ENCODE measurements around the gene TCN2.
"Not testable (repeated sequence)": the region's sequence is repeated elsewhere in the genome, so short reads cannot be mapped to it uniquely, and the experiment has no call there.

The TCN2 gene

DNA sequence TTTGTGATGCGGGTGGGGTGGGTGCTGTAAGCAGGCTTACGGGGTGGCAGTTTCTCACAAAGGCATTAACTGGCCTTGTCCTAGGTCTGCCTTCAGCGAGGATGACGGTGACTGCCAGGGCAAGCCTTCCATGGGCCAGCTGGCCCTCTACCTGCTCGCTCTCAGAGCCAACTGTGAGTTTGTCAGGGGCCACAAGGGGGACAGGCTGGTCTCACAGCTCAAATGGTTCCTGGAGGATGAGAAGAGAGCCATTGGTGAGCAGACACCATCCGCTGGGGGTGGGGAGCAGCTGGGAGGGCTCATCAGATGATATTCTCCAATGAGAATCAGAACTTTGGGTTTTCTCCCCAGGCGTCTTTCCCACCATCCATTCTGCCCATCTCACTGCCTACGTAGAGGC lies 5.8 kb downstream of the TCN2 start:
- no peak for DNase-seq

DNA sequence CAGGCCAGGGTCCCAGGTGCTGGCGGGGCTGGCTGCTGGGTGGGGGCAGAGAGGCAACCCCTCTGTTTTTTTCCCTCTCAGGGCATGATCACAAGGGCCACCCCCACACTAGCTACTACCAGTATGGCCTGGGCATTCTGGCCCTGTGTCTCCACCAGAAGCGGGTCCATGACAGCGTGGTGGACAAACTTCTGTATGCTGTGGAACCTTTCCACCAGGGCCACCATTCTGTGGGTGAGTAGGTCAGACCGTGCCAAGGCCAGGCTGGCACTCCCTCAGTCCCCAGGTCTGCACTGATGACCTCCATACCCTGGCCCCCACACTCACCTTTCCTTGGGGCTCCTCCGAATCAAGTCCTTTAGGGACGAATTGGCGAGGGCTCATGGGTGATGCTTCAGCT lies 7.3 kb downstream of the TCN2 start:
- no peak for DNase-seq

DNA sequence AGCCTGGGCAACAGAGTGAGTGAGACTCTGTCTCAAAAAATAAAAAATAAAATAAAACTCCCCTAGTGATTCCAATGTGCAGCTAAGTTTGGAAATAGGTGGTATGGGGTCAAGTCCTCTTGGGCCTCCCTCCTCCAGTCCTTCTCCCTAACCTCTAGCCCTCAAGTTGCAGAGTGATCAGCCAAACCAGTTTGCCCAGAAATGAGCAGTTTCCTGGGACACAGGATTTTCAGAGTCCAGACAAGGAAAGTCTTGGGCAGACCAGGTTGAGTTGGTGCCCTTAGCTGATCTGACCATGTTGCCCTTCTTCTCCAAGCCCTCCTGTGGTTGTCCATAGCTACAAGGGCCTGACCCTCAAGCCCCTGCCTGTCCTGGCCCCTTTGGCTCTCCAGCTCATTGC lies 7.9 kb downstream of the TCN2 start:
- DNase-seq: no peak

DNA sequence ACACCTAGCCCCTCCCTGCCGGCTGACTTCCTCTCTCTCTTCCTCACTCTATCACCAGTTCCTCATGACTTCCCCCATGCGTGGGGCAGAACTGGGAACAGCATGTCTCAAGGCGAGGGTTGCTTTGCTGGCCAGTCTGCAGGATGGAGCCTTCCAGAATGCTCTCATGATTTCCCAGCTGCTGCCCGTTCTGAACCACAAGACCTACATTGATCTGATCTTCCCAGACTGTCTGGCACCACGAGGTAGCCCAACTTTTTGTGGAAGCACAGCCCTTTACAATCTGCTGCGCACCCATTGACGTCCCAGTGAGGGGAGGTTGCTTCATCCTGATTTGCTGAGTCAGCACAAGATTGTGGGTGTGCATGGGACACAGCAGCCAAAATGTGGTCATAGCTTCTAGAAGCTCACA lies 8.6 kb downstream of the TCN2 start:
- no peak for DNase-seq

DNA sequence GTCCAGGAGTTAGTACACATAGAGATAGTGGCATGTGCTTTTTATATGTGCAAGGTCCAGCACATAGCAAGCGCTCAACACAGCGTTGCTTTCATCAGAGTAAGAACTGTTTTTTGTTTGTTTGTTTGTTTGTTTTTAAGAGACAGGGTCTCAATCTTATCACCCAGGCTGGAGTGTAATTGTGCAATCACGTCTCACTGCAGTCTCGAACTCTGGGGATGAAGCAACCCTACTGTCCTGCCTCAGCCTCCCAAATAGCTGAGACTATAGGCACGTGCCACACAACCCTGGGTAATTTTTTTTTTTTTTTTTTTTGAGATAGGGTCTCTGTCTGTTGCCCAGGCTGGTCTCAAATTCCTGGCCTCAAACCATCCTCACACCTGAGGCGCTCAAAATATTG lies 10.8 kb downstream of the TCN2 start:
- no peak for DNase-seq

DNA sequence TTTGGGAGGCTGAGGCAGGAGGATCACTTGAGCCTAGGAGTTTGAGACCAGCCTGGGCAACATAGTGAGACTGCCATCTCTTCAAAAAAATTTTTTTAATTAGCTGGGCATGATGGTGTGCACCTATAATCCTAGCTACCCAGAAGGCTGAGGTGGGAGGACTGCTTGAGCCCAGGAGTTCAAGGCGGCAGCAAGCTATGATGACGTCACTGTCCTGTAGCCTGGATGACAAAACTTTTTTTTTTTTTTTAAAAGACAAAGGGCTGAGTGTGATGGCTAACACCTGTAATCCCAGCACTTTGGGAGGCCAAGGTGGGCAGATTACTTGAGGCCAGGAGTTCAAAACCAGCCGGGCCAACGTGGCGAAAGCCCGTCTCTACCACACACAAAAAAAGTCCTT lies 12.9 kb downstream of the TCN2 start:
- DNase-seq: not testable (repeated sequence)

DNA sequence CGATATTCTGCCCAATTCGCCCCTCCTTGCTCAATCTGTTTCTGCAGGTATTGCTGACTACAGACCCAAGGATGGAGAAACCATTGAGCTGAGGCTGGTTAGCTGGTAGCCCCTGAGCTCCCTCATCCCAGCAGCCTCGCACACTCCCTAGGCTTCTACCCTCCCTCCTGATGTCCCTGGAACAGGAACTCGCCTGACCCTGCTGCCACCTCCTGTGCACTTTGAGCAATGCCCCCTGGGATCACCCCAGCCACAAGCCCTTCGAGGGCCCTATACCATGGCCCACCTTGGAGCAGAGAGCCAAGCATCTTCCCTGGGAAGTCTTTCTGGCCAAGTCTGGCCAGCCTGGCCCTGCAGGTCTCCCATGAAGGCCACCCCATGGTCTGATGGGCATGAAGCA lies 19.4 kb downstream of the TCN2 start:
- no peak for DNase-seq

DNA sequence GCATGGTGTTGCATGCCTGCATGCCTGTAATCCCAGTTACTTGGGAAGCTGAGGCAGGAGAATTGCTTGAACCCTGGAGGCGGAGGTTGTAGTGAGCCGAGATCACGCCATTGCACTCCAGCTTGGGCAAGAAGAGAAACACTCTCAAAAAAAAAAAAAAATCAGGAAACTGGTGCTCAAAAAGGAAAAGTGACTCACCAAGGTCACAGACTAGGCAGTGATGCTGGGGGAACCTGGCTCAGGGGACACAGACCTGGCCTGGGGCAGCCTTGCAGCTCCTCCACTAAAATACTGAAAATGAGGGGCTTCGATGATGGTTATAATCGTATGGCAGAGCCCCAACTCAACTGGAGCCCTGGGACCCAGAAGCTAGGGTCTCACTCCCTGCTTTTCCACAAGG lies 20.5 kb downstream of the TCN2 start:
- DNase-seq: no peak

DNA sequence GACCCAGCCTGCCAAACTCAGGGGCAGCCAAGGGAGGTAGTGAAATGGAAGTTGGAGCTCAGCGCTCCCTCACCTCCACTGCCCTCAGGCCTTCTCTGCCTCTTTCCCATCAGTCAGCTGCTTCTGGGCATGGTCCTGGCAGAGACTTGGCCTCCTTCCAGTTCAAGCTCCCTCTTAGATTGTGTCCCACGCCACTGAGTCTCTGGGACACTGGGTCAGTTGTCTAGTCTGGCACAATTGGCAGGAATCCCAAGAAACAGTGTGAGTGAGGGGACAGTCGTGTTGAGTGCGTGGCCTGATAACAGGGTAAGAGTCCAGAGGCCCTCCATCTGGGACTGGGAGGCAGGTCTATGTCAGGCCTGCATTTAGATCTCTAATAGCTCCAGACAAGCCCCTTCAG lies 21.5 kb downstream of the TCN2 start:
- no peak for DNase-seq

DNA sequence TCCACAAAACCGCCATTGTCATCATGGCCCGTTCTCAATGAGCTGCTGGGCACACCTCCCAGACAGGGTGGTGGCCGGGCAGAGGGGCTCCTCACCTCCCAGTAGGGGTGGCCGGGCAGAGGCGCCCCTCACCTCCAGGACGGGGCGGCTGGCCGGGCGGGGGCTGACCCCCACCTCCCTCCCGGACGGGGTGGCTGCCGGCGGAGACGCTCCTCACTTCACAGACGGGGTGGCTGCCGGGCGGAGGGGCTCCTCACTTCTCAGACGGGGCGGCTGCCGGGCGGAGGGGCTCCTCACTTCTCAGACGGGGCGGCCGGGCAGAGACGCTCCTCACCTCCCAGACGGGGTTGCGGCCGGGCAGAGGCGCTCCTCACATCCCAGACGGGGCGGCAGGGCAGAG lies 24.5 kb downstream of the TCN2 start:
- not testable (repeated sequence) for DNase-seq

DNA sequence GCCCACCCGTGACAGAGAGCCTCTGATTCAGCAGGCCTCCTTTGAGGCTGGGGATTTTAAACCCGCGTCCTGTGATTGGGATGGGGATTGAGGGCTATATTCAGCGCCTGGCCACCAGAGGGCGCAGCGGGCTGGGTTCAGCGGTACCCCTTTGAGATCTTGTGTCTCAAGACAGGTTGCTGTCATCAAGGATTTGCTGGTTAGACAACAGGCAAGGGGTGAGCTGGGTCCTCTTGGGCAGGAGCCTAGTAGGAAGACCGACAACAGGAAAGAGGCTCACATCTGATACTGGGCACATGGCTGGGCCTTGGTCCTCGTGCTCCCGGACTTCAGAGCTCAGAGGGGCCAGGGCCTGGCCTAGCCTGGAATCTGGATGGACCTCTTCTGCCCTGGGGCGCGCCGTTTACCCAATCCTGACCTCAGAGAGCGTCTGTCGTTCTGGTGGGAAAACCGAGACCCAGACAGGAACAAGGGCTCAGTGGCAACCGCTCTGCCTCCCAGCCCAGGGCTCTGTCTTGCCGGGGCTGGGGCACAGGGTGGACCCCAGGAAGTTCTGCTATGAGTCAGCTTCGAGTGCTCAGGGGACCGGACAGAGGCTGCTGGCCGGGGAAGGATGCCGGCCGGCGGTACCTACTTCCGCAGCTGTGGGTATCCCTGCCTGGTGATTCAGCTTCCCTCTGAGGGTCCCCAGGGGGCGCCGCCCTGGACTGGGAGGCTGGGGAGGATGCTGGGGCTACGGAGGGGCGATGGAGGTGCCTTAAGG lies 27.7 kb downstream of the TCN2 start:
- peak; percentile 87 for DNase-seq

DNA sequence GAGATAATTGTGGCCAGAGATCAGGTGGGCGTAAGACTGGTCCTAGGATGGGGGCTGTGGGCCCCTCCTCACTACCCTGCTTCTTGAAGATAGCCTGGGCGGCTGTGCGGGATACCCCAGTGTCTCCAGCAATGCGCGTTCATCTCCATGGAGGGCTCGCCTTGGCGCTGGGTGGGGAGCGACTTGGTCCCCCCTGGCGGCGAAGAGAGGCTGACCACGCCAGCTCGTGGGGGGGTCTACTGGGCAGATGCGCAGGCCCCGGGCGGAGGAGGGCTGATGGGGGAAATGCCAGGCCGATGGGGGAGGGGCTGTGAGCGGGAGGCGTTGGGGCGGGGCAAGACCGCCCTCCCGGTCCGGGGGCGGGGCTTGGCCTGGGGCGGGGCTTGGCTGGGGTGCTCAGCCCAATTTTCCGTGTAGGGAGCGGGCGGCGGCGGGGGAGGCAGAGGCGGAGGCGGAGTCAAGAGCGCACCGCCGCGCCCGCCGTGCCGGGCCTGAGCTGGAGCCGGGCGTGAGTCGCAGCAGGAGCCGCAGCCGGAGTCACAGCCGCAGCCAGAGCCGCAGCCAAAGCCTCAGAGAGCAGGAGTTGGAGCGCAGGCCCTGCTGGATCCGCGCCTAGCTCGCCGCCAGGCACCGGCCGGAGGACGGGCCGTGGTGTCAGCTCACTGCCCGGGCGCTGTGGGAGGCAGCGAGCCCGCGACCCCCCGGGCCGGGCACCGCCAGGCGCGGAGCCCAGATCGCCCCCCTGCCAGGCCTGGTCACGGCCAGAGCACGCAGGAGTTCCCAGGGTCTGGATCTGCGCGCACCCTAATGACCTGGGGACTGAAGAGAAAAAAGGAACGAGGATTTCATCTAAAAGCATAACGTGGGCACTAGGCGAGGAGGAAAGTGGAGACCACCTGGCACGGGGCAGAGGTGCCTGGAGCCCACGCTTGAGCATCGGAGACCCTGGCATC lies 28.6 kb downstream of the TCN2 start, which contains the start of gene SLC35E4:
TSS of gene SLC35E4 (plus strand) at position 509 of the 953 bp plus-strand sequence. CDS start 670 bp downstream, outside the sequence.
- DNase-seq: peak; percentile 94

DNA sequence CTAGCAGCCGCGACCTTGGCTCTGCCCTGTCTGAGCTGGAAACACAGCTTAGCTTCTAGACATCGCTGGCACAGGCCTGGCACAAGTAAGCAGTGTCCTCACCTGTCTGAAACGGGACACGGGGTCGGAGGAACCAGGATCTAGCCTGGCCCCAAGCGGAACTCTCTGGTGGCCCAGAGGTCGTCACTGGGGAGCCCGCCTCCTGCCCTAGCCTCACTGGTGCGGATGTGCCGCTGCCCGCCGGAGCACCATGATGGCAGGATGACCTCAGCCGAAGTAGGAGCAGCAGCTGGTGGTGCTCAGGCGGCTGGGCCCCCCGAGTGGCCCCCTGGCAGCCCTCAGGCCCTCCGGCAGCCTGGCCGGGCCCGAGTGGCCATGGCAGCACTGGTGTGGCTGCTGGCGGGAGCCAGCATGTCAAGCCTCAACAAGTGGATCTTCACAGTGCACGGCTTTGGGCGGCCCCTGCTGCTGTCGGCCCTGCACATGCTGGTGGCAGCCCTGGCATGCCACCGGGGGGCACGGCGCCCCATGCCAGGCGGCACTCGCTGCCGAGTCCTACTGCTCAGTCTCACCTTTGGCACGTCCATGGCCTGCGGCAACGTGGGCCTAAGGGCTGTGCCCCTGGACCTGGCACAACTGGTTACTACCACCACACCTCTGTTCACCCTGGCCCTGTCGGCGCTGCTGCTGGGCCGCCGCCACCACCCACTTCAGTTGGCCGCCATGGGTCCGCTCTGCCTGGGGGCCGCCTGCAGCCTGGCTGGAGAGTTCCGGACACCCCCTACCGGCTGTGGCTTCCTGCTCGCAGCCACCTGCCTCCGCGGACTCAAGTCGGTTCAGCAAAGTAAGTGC lies 29.5 kb downstream of the TCN2 start:
- peak; percentile 13 for DNase-seq

DNA sequence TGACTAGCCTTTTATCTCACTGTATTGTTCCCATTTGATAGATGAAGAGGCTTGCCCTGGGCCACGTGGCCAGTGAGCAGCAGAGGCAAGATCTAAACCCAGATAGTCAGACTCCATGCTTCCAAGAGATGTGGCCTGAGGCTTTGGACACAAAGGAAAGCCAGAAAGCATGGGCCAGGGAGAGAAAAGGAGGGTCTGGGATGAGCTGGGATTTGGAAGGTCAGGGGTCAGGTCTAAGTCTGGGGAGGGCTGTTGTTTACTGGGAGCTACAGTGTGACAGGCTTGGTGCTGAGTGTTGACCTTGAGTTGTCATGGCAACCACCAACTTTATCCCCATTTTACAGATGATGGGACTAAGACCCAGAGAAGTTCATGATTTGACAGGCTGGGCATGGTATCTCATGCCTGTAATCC lies 30.7 kb downstream of the TCN2 start:
- no peak for DNase-seq

DNA sequence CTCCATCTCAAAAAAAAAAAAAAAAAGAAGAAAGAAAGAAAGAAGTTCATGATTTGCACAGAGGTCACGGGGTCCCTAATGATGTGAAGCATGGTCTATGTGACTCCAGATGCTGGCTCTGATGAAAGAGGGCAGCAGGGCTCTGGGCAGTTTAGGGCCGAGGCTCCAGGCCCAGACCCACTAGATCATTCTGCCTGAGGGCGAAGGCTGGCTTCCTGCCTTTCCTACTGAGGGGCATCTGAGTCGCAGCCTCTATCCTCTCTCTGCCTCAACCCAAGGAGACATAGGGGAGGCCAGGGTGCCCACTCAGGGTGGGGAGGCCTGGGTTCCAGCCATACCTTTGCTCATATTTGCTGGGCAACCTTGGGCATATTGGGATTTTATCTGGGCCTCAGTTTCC lies 33.4 kb downstream of the TCN2 start:
- no peak for DNase-seq

DNA sequence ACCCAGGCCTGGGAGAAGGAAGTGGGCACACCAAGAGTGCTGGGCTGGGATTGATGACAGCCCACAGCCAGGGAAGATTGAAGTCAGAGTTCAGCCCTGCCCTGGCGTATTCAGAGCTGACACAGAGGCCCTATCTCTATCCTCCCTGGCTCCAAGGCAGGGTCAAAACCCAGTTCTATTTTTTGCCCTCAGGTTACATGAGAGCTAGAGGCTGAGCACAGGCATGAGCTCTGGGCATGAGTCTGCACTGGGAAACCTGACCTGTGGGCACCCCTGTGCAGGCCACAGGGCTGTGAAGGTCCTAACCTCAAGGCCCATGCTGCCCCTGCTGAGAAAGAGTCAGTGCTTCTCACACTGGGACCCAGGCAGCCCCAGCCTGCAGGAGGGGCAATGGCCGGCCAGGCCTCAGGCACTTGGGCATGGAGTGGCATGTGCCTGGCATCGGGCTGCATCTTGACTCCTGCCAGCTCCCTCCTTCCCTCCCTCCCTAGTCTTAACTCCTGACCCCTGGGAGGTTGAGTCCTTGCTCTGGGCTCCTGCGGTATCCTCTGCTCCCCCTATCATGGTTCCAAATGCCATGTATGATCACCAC lies 34.0 kb downstream of the TCN2 start:
- no peak for DNase-seq

DNA sequence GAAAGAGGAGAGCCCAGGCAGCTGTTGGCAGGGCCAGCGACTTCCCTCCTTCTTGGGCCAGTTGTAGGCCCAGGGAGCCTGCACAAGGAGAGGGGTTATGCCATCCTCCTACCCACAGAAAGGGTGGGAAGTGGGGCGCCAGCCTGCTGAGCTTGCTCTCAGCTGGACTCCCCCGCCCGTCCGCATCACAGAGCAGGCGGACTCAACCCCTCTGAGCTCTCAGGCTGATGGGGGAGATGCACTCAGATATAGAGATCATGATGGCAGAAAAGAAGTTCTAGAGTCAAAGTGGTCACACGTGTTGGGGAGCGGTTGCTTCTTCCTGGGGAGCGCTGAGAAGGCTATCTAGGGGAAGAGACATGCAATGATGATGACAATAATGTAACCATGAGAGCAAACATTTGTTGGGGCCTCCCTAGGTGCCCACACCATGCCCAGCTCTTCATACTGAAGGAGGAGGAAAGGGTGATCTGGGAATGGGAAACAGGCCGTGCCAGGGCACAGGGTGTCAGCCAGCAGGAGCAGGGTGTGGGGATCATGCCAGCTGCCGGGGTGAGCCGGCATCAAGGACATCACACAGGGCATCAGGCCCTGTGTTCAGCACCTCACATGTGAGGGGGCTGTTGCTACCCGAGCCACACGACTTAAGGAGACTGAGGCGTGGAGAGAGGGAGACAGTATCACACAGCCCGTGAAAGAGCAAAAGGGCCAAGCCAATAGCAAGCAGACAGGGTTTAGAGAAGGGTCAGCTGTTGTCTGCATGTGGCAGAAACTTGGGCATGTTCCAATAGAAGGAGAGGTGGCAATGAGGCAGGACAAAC lies 36.3 kb downstream of the TCN2 start:
- no peak for DNase-seq

DNA sequence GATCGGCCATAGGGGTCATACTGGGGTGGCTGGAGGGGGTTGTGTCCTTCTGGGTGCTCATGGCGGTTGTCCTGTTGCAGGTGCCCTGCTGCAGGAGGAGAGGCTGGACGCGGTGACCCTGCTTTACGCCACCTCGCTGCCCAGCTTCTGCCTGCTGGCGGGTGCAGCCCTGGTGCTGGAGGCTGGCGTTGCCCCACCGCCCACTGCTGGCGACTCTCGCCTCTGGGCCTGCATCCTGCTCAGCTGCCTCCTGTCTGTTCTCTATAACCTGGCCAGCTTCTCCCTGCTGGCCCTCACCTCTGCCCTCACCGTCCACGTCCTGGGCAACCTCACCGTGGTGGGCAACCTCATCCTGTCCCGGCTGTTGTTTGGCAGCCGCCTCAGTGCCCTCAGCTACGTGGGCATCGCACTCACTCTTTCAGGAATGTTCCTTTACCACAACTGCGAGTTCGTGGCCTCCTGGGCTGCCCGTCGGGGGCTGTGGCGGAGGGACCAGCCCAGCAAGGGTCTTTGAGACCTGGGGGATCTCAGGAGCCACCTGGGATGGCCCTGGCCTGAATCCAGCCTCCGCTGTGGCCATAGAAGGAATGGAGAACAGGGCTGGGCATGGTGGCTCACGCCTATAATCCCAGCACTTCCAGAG lies 39.7 kb downstream of the TCN2 start:
- no peak for DNase-seq

DNA sequence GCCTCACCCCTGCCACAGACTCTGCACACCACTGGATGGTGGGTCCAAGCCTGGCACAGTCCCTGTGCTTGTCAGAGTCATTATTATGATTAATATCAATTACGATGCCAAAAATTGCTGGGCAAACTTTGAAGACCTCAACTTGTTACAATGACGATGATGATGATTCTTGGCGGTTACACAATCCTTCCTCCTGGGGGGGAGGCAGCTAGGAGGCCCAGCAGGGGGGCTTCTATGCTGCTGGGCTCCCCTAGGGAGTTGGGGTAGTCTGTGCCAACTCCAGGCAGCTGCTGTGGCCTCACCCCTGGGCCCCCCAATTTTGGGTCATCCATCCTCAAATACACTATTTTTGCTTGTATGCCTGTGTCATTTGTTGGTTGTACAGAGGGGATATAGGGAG lies 40.6 kb downstream of the TCN2 start:
- DNase-seq: no peak

DNA sequence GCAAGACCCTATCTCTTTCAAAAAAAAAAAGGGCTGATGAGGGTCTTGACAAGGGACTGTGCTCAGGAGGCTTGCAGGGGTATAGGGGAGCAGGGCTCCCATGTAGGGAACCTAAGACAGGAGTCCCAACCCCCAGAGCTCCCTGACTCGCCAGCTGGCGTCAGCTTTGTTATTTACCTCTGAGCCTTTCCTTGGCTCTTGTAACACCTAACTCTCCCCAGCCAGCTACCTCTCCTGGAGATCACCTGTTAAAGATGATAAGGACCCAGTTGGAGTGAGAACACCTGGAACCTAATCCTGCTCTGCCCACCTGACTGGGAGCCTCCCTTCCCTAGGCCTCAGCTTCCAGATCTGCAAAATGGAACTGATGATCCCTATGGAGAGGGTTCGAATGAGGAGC lies 41.9 kb downstream of the TCN2 start:
- no peak for DNase-seq

DNA sequence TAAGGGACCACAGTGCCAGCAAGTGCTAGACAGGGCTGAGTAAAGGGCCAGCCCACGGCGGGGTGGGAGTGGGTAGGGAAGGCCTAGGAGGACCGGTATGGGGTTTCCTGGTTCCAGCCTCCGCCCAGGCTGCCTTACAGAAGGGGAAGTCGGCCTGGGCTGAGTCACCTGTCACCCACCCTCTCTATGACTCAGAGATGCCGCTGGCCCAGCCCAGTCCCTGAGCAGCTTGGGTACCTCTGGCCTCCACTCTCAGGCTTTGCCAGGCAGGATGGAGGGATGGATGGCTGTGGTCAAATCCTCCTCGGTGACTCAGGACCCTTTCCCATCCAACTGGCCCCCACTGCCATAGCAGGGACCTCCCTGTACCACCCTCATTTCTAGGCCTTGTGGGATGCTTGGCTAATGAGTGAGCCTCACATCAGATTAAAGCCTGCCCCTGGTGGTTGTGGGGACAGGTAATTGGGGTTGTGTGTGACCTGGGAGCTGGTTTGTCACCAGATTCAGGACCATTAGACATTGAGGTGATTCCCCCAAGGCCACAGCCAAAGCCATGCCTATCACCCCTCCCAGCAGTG lies 42.5 kb downstream of the TCN2 start:
- peak; percentile 85 for DNase-seq
